Uterus (tissue), 4 donors: ENCODE results near the gene SH3BP5. TPM values are rescaled to one million over a fixed set of nuclear protein-coding genes. Genes with fewer than 3 reads are reported as not detected.
"Not testable (repeated sequence)": the region's sequence is repeated elsewhere in the genome, so short reads cannot be mapped to it uniquely, and the experiment has no call there.

Source experiments
- DNase-seq, 2 donors: peaks; one replicate each; pipeline ENCODE4 v3.0.0-alpha.2; 2019 to 2020
- H3K27ac ChIP-seq, 2 donors: fragments of 200-600 bp; sonication (generic); 1 replicate in 1 of 2; 2 replicates in 1 of 2; pipeline ENCODE4 v1.5.1; 2016 to 2018
- H3K27me3 ChIP-seq, 2 donors: fragments of 200-600 bp; sonication (generic); one replicate each; pipeline ENCODE4 v1.5.1; 2018 to 2019; ENCODE audit warnings: control low read depth in 1 of 2
- H3K36me3 ChIP-seq, 2 donors: fragments of 200-600 bp; sonication (generic); one replicate each; pipeline ENCODE4 v1.5.1; 2019; ENCODE audit warnings: control low read depth in 1 of 2
- H3K4me1 ChIP-seq, 2 donors: fragments of 200-600 bp; sonication (generic); one replicate each; pipeline ENCODE4 v1.5.1; 2018 to 2019; ENCODE audit warnings: control low read depth in 1 of 2
- H3K4me3 ChIP-seq, 2 donors: fragments of 200-600 bp; sonication (generic); 1 replicate in 1 of 2; 2 replicates in 1 of 2; pipeline ENCODE4 v1.5.1; 2018 to 2019; ENCODE audit warnings: mild to moderate bottlenecking in 1 of 2
- H3K9me3 ChIP-seq, 2 donors: fragments of 200-600 bp; sonication (generic); one replicate each; pipeline ENCODE4 v1.5.1; 2019; ENCODE audit warnings: control low read depth in 1 of 2
- POLR2A ChIP-seq, 2 donors: fragments of 450-650 bp; IDR thresholded peaks; one replicate each; pipeline ENCODE4 v1.6.1; 2016; ENCODE audit warnings: antibody characterized with exemption in 2 of 2, mild to moderate bottlenecking in 1 of 2, moderate library complexity in 1 of 2
- intact Hi-C: fragments of 100-400 bp; cut with DNase I; formaldehyde crosslinking; loops from one replicate; pipeline ENCODE4 v1.15.1; 2023; ENCODE audit warnings: low total_unique reads
- total RNA-seq, 4 donors: library from RNA; depleted of rRNA in 3 of 4; stranded (reverse); fragments of >200 nt in 3 of 4; gene quantifications; one replicate each; pipeline versions ENCODE4 v1.1.0 to v1.2.4, GENCODE V29; 2014 to 2023
- TF ChIP-seq, protein P1 (sequence below), 4 experiments: fragments of 200-600 bp in 2 of 4; fragments of 450-650 bp in 2 of 4; sonication (generic) in 2 of 4; IDR thresholded peaks; one replicate each; pipeline ENCODE4 v1.5.1; 2016 to 2019; ENCODE audit warnings: antibody characterized with exemption in 4 of 4, mild to moderate bottlenecking in 2 of 4, moderate library complexity in 1 of 4
- donor health status: DM: yes; HTN: yes; CAD: no.

The SH3BP5 gene
- total RNA-seq, 4 donors from 2014 or later, result 58.8 to 154 (median 75.5) TPM

DNA sequence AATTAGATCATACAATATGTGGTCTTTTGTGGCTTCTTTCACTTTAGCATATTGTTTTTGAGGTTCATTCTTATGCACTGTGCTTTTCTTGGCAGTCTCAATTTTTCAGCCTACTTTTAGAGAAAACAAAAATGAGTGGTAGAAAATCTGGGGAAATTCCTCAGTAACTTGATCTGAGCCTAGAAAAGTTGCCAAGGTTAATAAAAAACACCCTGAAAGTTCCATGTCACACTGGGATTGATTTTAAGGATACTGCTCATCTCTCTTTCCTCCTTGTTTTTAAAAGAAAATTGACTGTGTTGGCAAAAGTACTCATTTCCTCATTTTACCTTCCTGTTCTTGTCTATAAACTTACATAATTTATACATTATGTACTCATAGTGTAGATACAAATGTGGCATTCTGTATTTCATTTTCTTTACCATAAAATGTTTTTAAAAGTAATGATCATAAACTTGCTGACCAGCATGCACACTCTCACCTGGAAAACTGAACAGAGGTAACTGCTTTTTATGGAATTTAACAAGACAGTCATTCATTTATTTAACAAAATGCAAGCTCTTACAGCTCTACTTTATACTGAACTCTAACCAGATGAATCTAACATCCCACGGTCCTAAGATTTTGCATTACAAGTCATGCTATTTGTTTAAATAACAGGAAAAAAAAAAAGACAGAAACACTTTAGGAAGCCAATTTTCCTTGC is 28.6 kb upstream of the SH3BP5 start:
- no peak for DNase-seq

DNA sequence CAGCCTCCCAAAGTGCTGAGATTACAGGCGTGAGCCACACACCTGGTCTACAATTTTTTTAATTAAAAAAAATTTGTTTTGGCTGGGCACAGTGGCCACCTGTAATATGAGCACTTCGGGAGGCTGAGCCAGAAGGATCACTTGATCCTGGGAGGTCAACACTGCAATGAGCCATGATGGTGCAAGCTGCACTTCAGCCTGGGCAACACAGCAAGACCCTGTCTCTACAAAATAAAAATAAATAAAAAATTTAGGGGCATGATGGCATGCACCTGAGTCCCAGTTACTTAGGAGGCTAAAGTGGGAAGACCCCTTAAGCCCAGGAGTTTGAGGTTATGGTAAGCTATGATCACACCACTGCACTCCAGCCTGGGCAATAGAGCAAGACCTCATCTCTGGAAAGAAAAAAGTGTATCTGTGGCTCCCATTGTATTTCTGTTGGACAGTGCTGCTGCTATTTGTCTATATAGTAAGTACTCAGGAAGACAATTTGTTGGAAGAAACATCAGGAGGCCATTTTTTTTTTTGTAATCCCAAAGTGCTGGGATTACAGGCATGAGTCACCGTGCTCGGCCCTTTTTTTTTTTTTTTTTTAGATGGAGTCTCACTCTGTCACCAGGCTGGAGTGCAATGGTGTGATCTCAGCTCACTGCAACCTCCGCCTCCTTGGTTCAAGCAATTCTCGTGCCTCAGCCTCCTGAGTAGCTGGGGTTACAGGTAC is 27.5 kb upstream of the SH3BP5 start:
- Histone ChIP-seq H3K9me3 (no peaks in the 10 kb centered on the region), H3K4me3 (no peak overlapping the region), H3K27me3 (no peaks in the 10 kb centered on the region), H3K4me1 (no peaks in the 10 kb centered on the region), H3K27ac (no peak overlapping the region), H3K36me3 (no peaks in the 10 kb centered on the region)
- no peak for DNase-seq
- intact Hi-C loops, result no loop called here
- no peak for TF ChIP-seq POLR2A (IDR thresholded peaks at IDR 0.05)
- TF ChIP-seq, protein P1, sequence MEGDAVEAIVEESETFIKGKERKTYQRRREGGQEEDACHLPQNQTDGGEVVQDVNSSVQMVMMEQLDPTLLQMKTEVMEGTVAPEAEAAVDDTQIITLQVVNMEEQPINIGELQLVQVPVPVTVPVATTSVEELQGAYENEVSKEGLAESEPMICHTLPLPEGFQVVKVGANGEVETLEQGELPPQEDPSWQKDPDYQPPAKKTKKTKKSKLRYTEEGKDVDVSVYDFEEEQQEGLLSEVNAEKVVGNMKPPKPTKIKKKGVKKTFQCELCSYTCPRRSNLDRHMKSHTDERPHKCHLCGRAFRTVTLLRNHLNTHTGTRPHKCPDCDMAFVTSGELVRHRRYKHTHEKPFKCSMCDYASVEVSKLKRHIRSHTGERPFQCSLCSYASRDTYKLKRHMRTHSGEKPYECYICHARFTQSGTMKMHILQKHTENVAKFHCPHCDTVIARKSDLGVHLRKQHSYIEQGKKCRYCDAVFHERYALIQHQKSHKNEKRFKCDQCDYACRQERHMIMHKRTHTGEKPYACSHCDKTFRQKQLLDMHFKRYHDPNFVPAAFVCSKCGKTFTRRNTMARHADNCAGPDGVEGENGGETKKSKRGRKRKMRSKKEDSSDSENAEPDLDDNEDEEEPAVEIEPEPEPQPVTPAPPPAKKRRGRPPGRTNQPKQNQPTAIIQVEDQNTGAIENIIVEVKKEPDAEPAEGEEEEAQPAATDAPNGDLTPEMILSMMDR (IDR thresholded peaks at IDR 0.05), result no peak

More for the DNA sequence above, 28.6 kb upstream of the SH3BP5 start:
- Histone ChIP-seq H3K9me3 (no peaks in the 10 kb centered on the region), H3K4me1 (no peaks in the 10 kb centered on the region), H3K4me3 (no peak overlapping the region), H3K36me3 (no peaks in the 10 kb centered on the region), H3K27ac (peak overlapping the region; percentile 8 to 39), H3K27me3 (no peaks in the 10 kb centered on the region)
- intact Hi-C loops, result no loop called here
- TF ChIP-seq POLR2A (IDR thresholded peaks at IDR 0.05), result no peak
- TF ChIP-seq, protein P1 (IDR thresholded peaks at IDR 0.05), result no peak

DNA sequence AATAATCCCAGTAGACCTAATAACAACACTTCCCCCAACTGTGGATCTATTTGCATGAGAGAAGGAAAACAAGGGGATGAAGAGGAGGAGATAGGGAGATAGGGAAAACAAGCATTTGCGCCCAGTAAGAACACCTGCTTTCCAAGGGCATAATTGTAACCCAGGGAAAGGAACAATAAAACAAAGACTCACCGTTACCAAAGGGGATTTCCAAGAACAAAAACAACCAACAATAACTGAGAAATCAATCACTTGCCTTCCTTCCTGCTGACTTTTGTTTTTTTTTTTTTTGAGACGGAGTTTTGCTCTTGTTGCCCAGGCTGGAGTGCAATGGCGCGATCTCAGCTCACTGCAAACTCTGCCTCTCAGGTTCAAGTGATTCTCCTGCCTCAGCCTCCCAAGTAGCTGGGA is 24.3 kb upstream of the SH3BP5 start:
- H3K9me3 ChIP-seq, H3K4me1 ChIP-seq, intact Hi-C loops, DNase-seq, H3K27me3 ChIP-seq, H3K36me3 ChIP-seq, H3K27ac ChIP-seq, H3K4me3 ChIP-seq: not testable (repeated sequence)

DNA sequence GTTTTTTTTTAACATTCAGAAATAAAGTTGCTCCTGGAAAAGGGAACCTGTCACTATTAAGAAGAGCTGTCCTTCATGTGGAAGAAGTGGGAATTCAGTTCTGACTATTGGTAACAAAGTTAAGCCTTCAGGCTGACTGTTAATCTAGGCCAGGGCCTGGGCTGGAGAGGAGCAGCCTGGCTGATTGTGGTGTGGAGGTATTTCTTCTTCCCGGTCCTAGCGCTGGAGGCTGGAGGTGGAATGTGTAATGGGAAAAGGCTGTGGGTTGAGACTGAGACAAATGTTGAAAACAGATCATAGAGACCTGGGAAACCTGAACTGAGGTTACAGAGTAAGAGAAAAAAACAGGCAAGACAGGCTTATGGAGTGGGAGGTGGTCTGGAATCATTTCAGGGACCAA is 23.8 kb upstream of the SH3BP5 start:
- H3K9me3 ChIP-seq, result peaks cover 0 to 9% of the 10 kb centered on the region in 2 donors
- intact Hi-C loops, result no loop called here
- H3K4me3 ChIP-seq, result no peak overlapping the region
- no peaks in the 10 kb centered on the region for H3K36me3 ChIP-seq
- H3K27ac ChIP-seq, result no peak overlapping the region
- DNase-seq, result no peak
- no peaks in the 10 kb centered on the region for H3K4me1 ChIP-seq
- TF ChIP-seq, protein P1 (IDR thresholded peaks at IDR 0.05), result no peak
- TF ChIP-seq POLR2A (IDR thresholded peaks at IDR 0.05), result no peak
- H3K27me3 ChIP-seq, result no peaks in the 10 kb centered on the region

DNA sequence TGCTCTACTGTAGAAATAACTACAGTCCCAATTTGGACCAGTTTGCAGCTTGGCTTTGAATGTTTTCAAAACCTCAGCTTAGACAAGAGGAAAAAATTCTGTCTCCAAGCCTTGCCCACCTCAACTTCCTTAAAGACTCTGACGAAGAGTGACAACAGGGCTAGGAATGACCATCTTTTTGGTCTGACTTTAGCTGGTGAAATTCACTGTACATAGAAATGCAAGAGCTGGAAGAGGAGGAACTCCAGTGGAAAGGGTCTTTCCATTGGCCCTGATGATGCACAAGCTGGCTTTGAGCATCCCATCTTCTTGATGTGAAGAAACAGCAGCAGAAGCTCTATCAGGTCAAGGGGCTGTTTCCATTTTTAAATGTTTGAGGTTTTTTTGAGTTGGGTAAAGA is 22.7 kb upstream of the SH3BP5 start:
- TF ChIP-seq, protein P1 (IDR thresholded peaks at IDR 0.05), result no peak
- no peak for TF ChIP-seq POLR2A (IDR thresholded peaks at IDR 0.05)
- no peaks in the 10 kb centered on the region for H3K4me1 ChIP-seq
- no peak overlapping the region for H3K27ac ChIP-seq
- H3K36me3 ChIP-seq, result no peaks in the 10 kb centered on the region
- intact Hi-C loops, result no loop called here
- no peak for DNase-seq
- no peaks in the 10 kb centered on the region for H3K27me3 ChIP-seq
- peaks cover 0 to 11% of the 10 kb centered on the region in 2 donors for H3K9me3 ChIP-seq
- no peak overlapping the region for H3K4me3 ChIP-seq
